ENCODE results near the gene ZFP36L1.

ZFP36L1 gene

DNA sequence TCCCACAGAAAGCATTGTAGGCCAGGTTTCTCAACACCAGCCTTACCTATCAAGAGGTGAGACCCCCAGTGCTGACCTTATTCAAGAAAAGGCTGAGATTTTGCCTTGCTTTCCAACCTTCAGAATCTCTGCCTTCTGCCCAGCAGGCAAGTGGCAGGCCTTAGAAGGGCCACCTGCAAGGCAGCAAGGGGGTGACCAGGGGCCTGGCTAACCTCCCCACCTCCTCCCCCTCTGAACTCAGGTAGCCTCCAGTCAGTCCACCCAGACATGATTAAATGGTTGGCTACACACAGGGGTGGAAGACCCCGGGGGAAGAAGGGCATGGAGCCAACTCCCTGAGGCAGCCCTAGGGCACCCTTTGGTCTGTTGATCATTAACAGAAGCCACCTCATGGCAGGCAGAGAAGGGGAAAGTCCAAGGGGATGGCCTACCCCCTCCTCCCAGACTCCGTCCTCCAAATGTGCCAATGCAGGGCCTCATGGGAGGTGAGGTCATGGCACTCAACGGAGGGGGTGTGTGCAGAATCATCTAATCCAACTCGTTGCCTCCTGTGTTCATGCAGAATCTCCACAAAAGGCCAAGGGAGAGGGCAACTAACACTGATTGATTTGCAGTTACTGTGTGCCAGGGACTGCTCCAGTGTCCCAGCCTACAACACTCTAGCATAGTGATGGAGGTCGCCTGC is 8.5 kb downstream of the ZFP36L1 start:
- intact Hi-C loops (cut with DNase I; ENCODE audit: low total_unique reads), result loop anchor here (10.0 kb wide), 2 partner anchors 160 to 840 kb away; no protein-coding TSS in a partner anchor

DNA sequence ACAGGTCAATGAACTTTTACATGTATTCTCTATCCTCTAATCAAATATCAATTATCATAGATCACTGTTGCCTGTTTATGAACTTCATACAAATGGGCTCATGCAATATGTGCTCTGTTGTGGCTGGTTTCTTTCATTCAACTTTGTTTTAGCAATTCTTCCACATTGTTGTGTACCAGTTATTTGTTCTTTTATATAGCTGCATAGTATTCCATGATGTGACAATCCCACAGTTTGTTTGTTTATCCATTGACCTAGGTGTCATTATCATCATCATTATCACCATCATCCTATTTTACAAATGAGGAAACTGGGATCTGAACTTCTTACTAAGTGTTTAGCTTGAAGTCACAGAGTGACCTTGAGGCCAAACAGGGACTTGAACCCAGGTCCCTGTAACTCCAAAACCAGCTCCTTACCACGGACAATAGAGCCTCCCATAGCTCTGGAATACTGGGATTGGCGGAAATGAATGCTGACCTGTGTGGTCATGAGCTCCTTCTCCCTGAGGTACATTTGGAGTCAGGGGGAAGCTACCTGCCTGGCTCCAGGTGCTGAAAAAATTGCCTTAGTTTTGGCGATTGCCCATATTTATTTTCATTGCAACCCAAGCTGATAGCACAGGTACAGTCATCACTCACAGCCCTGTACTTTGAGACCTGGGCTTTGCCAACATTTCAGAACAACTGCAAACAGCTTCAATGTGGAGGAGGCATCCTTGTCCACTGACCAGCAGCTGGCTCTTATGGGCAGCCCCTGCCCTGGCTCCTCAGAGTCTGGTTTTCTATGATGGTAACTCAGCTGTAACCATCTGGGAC is 9.2 kb downstream of the ZFP36L1 start:
- intact Hi-C loops (cut with DNase I; ENCODE audit: low total_unique reads), result loop anchor here (10.0 kb wide), 2 partner anchors 159 to 839 kb away; no protein-coding TSS in a partner anchor
- H3K4me3 ChIP-seq, result no peak overlapping the region
- TF ChIP-seq, protein P1, sequence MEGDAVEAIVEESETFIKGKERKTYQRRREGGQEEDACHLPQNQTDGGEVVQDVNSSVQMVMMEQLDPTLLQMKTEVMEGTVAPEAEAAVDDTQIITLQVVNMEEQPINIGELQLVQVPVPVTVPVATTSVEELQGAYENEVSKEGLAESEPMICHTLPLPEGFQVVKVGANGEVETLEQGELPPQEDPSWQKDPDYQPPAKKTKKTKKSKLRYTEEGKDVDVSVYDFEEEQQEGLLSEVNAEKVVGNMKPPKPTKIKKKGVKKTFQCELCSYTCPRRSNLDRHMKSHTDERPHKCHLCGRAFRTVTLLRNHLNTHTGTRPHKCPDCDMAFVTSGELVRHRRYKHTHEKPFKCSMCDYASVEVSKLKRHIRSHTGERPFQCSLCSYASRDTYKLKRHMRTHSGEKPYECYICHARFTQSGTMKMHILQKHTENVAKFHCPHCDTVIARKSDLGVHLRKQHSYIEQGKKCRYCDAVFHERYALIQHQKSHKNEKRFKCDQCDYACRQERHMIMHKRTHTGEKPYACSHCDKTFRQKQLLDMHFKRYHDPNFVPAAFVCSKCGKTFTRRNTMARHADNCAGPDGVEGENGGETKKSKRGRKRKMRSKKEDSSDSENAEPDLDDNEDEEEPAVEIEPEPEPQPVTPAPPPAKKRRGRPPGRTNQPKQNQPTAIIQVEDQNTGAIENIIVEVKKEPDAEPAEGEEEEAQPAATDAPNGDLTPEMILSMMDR (IDR thresholded peaks at IDR 0.05), result no peak
- DNase-seq, result peak in 1 of 2 donors; percentile 20
- H3K27ac ChIP-seq, result peak overlapping the region; percentile 8 to 11
- H3K27me3 ChIP-seq, result no peaks in the 10 kb centered on the region
- H3K4me1 ChIP-seq, result peaks cover 0 to 59% (median 43%) of the 10 kb centered on the region in 4 donors
- H3K9me3 ChIP-seq, result no peaks in the 10 kb centered on the region
- peaks cover 6 to 19% (median 17%) of the 10 kb centered on the region in 3 donors for H3K36me3 ChIP-seq

More for the DNA sequence above, 8.5 kb downstream of the ZFP36L1 start:
- DNase-seq, result no peak
- TF ChIP-seq, protein P1 (IDR thresholded peaks at IDR 0.05), result no peak
- no peaks in the 10 kb centered on the region for H3K9me3 ChIP-seq
- peaks cover 10 to 27% (median 25%) of the 10 kb centered on the region in 3 donors for H3K36me3 ChIP-seq
- no peak overlapping the region for H3K4me3 ChIP-seq
- peak overlapping the region; percentile 8 to 11 for H3K27ac ChIP-seq
- H3K4me1 ChIP-seq, result peaks cover 0 to 65% (median 46%) of the 10 kb centered on the region in 4 donors
- H3K27me3 ChIP-seq, result no peaks in the 10 kb centered on the region

DNA sequence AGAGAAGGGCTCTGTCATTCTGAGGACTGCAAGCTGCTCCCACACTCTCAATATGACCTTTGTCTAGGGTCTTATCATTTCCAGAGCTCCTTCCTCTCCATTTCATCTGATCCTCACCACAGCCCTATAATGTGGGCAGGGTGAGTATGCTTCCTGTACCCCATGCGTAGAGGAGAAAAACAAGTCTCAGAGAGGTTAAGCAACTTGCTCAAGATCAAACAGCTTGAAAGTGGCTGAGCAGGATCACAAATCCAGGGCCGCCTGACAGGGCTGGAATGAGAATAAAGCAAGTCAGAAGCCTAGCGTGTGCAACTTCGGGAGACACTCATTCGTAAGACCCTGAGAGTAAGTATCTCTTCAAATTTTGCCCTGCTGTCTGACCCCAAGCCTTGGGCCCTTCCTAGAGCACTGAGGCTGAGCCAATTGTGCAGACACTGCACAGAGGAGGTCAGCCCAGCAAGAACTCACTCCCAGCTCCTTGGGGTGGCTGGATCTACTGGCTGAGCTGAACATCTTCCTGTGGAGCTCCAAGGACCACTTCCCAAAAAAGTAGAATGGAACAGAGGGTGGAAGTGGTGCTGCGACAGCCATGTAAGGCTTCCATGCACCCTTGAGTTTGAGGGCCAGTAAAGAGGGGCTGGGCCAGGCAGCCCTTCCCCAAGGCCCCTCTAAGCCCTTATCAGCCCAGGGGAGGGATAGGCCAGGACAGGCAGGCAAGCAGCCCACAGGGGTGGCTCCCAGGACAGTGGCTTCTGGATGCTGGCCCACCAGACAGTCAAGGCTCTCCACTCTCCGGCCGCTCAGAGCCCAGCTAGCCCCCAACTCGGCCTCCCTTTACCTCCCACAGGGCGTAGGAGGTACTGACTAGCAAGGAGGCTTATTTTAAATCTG is 10.5 kb downstream of the ZFP36L1 start:
- peaks cover 0 to 51% (median 35%) of the 10 kb centered on the region in 4 donors for H3K4me1 ChIP-seq
- H3K36me3 ChIP-seq, result peaks cover 4 to 8% (median 7%) of the 10 kb centered on the region in 3 donors
- H3K4me3 ChIP-seq, result no peak overlapping the region
- TF ChIP-seq, protein P1 (IDR thresholded peaks at IDR 0.05), result no peak
- no peaks in the 10 kb centered on the region for H3K9me3 ChIP-seq
- peak overlapping the region in 1 of 2 donors; percentile 18 for H3K27ac ChIP-seq
- intact Hi-C loops (cut with DNase I; ENCODE audit: low total_unique reads), result loop anchor here (10.0 kb wide), 2 partner anchors 158 to 838 kb away; no protein-coding TSS in a partner anchor
- no peaks in the 10 kb centered on the region for H3K27me3 ChIP-seq
- DNase-seq, result peak in 1 of 2 donors; percentile 14

DNA sequence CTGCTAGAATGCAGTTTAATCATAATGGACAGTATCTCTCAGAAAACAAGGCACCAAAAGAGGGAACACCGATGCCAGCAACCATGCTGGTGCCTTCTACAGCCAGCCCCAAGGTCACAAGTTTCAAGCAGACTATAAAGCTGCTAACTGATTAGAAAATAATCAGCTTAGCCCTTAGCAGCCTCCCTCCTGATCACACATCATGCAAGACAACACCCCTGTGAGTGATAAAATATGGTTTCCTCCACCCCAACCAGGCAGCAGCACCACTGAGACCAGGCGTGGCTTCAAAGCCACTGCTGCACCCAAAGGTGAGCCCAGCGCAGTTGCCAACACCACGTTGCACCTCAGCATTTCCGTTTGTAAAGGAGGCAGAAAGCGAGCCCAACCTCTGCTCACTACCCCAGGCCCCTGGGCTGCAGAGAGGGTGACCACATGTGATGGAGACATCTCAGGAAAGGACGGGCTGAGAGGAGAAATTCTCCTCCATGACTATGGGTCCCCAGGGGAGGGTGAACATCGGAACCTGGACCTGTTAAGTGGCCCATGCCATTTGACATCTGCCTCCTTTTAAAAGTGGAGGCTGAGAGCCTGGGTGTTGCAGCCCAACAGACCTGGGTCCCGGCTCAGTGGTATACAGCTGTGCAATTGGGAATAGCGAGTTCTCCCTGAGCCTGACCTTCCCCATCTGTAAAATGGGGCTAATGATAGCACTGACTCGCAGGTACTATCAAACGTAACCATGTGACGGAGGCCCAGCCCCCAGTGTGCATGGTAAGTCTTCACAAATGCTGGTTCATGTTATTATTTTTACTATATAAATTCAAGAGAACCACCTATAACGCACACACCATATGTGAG is 11.5 kb downstream of the ZFP36L1 start:
- peak in 1 of 2 donors; percentile 23 for DNase-seq
- Histone ChIP-seq H3K27me3 (no peaks in the 10 kb centered on the region), H3K9me3 (no peaks in the 10 kb centered on the region), H3K4me1 (peaks cover 0 to 42% (median 28%) of the 10 kb centered on the region in 4 donors), H3K4me3 (no peak overlapping the region), H3K27ac (peak overlapping the region; percentile 39 to 65), H3K36me3 (no peaks in the 10 kb centered on the region)
- intact Hi-C loops (cut with DNase I; ENCODE audit: low total_unique reads), result loop anchor here (10.0 kb wide), 2 partner anchors 157 to 837 kb away; no protein-coding TSS in a partner anchor
- TF ChIP-seq, protein P1 (IDR thresholded peaks at IDR 0.05), result no peak
